ENCODE data around the gene MPRIP. TPM values are rescaled to one million over a fixed set of nuclear protein-coding genes. Genes with fewer than 3 reads are reported as not detected.

The MPRIP gene
- total RNA-seq, 1 experiment from 2014 or later, result 1,274 TPM

DNA sequence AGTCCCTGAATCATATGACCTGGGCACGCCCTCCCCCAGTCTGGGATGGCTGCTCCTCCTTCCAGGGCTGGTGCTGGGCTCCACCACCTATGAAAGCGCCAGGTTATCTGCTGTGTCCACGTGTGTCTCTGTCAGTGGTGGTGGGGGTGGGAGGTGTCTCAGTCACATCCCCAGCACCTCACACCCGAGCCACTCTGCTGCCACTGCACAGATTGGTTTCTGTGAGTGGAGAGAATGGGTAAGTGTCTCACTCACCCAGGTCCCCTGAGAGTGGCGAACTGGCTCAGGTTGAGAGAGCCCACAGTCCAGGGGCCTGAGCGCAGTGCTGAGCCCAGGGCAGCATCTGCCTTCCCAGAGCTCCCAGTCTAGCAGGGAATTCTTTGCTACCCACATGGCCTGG, 84.9 kb downstream of the MPRIP start:
- H3K36me3 ChIP-seq (ENCODE audit: low read depth, low read length), result peaks cover 86% of the 10 kb centered on the region
- intact Hi-C loops (cut with micrococcal nuclease), result no loop called here
- TF ChIP-seq CTCF (conservative IDR thresholded peaks at IDR 0.05; ENCODE audit: low read depth, low read length) (no peak), EZH2 (IDR thresholded peaks at IDR 0.05; ENCODE audit: low read length, unreplicated experiment) (no peak), EZH2phosphoT487 (IDR thresholded peaks at IDR 0.05; ENCODE audit: borderline replicate concordance, low read length) (no peak)
- DNase-seq (no peak), ATAC-seq (no peak)
- H3F3A ChIP-seq (ENCODE audit: low read length, unreplicated experiment), result no peaks in the 10 kb centered on the region
- H4K20me1 ChIP-seq (ENCODE audit: low read length), result peaks cover 91% of the 10 kb centered on the region
- no peaks in the 10 kb centered on the region for H3K4me1 ChIP-seq (ENCODE audit: insufficient read depth, low read length)
- H3K9ac ChIP-seq (ENCODE audit: low read length), result no peak overlapping the region
- H3K27me3 ChIP-seq (ENCODE audit: low read length), result no peaks in the 10 kb centered on the region
- H3K4me2 ChIP-seq (ENCODE audit: low read length), result no peak overlapping the region
- TSS peak; percentile 13 for BruUV-seq (replicated peaks)
- no peak overlapping the region for H3K27ac ChIP-seq (ENCODE audit: low read length)
- no peaks in the 10 kb centered on the region for H3K9me3 ChIP-seq (ENCODE audit: low read length)
- ChIA-PET POLR2A (ENCODE audit: unreplicated experiment) (no interaction called here), CTCF (no interaction called here)
- H3K4me3 ChIP-seq (ENCODE audit: low read length), result no peak overlapping the region
- H3K9me2 ChIP-seq (replicated peaks; ENCODE audit: low read length), result no peaks in the 10 kb centered on the region
- no peak overlapping the region for H2AFZ ChIP-seq (ENCODE audit: low read length)
- peaks cover 99% of the 10 kb centered on the region for H3K79me2 ChIP-seq (ENCODE audit: low read length)

DNA sequence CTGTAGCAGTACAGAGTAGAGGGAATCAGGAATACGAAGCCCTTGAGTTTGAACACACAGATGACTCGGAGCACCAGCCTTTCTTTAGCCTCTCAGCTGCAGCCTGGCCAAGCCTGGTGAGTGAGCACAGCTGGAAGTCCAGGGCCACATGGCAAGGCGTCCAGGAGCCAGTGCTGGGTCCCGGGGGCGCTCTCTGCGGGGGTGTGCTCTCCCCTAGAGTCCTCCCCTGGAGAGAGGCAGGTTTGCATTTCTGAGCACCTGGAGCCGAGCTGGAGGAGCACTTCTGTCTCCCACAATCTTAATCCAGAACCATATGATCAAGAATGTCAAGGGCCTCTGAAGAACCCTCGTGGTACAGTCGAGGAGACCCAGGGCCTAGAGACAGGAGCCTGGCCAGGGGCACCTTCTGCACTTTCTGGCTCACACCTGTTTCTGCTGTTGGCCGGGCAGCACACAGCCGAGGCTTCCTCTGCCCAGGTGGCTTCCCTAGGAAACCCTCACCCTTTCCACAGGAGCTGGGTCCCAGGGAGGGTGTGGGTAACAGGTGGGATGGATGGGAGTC, 85.6 kb downstream of the MPRIP start:
- no peak overlapping the region for H3K27ac ChIP-seq (ENCODE audit: low read length)
- no peak overlapping the region for H3K4me3 ChIP-seq (ENCODE audit: low read length)
- H3K79me2 ChIP-seq (ENCODE audit: low read length), result peaks cover 99% of the 10 kb centered on the region
- TF ChIP-seq EZH2 (IDR thresholded peaks at IDR 0.05; ENCODE audit: low read length, unreplicated experiment) (no peak), CTCF (conservative IDR thresholded peaks at IDR 0.05; ENCODE audit: low read depth, low read length) (no peak), EZH2phosphoT487 (IDR thresholded peaks at IDR 0.05; ENCODE audit: borderline replicate concordance, low read length) (no peak)
- BruUV-seq (replicated peaks), result no TSS peak
- intact Hi-C loops (cut with micrococcal nuclease), result no loop called here
- H3F3A ChIP-seq (ENCODE audit: low read length, unreplicated experiment), result no peaks in the 10 kb centered on the region
- DNase-seq (no peak), ATAC-seq (no peak)
- H3K9me2 ChIP-seq (replicated peaks; ENCODE audit: low read length), result no peaks in the 10 kb centered on the region
- POLR2A ChIA-PET (ENCODE audit: unreplicated experiment), result no interaction called here
- CTCF ChIA-PET, result no interaction called here
- peaks cover 89% of the 10 kb centered on the region for H3K36me3 ChIP-seq (ENCODE audit: low read depth, low read length)
- no peaks in the 10 kb centered on the region for H3K27me3 ChIP-seq (ENCODE audit: low read length)
- H3K4me1 ChIP-seq (ENCODE audit: insufficient read depth, low read length), result no peaks in the 10 kb centered on the region
- H3K9me3 ChIP-seq (ENCODE audit: low read length), result no peaks in the 10 kb centered on the region
- H4K20me1 ChIP-seq (ENCODE audit: low read length), result peaks cover 89% of the 10 kb centered on the region
- H3K4me2 ChIP-seq (ENCODE audit: low read length), result no peak overlapping the region
- H2AFZ ChIP-seq (ENCODE audit: low read length), result no peak overlapping the region
- H3K9ac ChIP-seq (ENCODE audit: low read length), result no peak overlapping the region

DNA sequence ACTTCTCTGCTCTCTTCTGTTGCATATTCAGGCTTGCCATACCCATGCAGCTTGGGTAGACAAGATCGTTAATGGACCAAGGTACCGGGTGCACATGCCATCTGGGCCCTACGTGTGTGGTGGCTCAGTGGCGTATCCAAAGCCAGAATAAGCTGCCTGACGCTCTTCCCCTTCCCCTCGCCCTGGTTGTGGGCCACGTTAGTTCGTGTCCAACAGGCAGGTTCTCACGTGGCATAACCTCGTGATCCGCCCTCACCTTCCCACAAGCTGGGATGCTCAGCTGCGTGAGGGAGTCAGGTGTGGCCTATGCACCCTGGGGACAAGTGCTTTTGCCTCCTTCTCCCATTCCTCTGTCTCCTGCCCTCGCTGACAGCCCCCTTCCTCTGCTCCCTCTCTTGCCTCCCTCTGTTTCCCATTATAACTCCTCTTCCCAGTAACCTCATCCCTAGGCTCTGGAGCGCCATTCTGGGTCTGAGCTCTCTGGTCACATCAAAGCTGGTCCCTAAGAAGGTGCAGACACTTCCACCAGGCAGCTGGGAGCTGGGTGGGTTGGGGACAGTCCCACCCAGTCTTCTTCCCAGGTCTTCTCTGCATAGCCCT, 86.3 kb downstream of the MPRIP start:
- ATAC-seq, result no peak
- TF ChIP-seq CTCF (conservative IDR thresholded peaks at IDR 0.05; ENCODE audit: low read depth, low read length) (no peak), EZH2phosphoT487 (IDR thresholded peaks at IDR 0.05; ENCODE audit: borderline replicate concordance, low read length) (no peak), EZH2 (IDR thresholded peaks at IDR 0.05; ENCODE audit: low read length, unreplicated experiment) (no peak)
- Histone ChIP-seq H3K9me3 (ENCODE audit: low read length) (no peaks in the 10 kb centered on the region), H3K9me2 (replicated peaks; ENCODE audit: low read length) (no peaks in the 10 kb centered on the region), H3K4me2 (ENCODE audit: low read length) (no peak overlapping the region), H3K4me1 (ENCODE audit: insufficient read depth, low read length) (no peaks in the 10 kb centered on the region), H3K9ac (ENCODE audit: low read length) (no peak overlapping the region), H3K27ac (ENCODE audit: low read length) (no peak overlapping the region), H4K20me1 (ENCODE audit: low read length) (peaks cover 93% of the 10 kb centered on the region), H3K79me2 (ENCODE audit: low read length) (peaks cover 99% of the 10 kb centered on the region), H3K36me3 (ENCODE audit: low read depth, low read length) (peaks cover 94% of the 10 kb centered on the region), H3K4me3 (ENCODE audit: low read length) (no peak overlapping the region), H3F3A (ENCODE audit: low read length, unreplicated experiment) (no peaks in the 10 kb centered on the region), H3K27me3 (ENCODE audit: low read length) (no peaks in the 10 kb centered on the region), H2AFZ (ENCODE audit: low read length) (no peak overlapping the region)
- intact Hi-C loops (cut with micrococcal nuclease), result no loop called here
- no peak for DNase-seq
- CTCF ChIA-PET, result no interaction called here
- BruUV-seq (replicated peaks), result no TSS peak
- POLR2A ChIA-PET (ENCODE audit: unreplicated experiment), result no interaction called here
